Erythroblast (primary cell): ENCODE results near the gene PRAF2.
A peak's percentile ranks its signal among the peaks of the same experiment; 100 is the strongest.

ENCODE experiments used
- DNase-seq, 2 experiments: peaks; one replicate each; lab custom pipeline; 2025; lab: John Stamatoyannopoulos, UW
- GATA1 ChIP-seq: IDR thresholded peaks from 2 replicates; pipeline ENCODE4 v1.6.1; 2011; ENCODE audit warnings: low read depth, mild to moderate bottlenecking, control low read depth, low read length, moderate library complexity
- POLR2A ChIP-seq: IDR thresholded peaks from 2 replicates; pipeline ENCODE4 v1.6.1; 2011; ENCODE audit warnings: mild to moderate bottlenecking, low read length

The PRAF2 gene

DNA sequence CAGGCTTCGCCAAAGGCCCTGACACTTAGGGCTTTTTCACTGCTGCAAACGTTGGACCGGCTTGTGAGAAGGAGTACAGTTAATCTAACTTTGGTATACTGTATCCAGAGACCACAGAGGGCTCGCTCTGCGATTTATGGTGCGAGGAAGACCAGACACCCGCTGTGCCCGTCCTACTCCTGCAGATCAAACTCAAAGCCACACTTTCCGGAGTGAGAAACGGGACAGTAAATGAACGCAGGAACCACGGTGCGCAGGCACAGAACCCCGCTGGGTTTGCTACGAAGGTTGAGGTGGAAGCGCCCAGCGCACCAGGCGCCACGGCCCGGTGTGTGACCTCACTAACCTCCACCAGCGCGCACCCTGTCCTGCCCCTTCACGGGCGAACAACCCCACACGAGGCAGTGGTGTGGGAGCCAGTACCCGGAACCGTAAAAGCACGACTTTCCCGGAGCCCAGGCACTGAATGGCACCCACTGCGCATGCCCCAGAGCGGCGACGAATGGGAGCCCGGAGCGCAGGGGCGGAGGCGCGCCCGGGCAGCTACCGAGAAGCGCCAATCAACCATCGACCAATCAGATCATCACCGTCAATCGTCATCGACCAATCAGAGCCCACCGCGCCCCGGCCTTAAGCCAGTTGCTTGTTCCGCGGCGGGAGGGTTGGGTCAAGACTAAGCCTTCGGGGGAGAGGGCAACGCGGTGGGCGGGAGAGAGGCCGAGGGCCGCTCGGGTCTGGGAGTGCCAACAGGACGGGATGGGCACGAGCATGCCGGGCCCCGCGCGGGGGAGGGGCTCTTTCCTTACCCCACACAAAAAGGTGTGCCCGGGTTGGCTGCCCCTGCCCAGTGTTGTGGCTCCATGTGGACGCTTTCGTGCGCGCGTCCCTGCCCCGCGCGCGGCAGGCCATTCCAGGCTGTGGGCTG lies 27.2 kb upstream of the PRAF2 start:
- DNase-seq = peak; percentile 96 to 97
- no peak for TF ChIP-seq GATA1
- peak; percentile 86 for TF ChIP-seq POLR2A

DNA sequence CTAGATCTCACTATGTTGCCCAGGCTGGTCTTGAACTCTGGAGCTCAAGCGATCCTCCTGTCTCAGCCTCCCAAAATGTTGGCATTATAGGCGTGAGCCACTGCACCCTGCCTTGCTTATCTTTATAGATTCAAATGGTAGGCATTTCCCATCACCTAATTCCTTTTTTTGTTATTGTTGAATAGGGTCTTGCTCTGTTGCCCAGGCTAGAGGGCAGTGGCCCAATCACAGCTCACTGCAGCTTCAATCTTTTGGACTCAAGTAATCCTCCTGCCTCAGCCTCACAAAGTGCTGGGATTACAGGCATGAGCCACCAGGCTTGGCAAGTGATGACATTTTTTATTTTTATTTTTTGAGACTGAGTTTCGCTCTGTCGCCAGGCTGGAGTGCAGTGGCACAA lies 22.6 kb upstream of the PRAF2 start:
- TF ChIP-seq GATA1 (no peak), POLR2A (no peak)
- DNase-seq = no peak

GRCh38 chrX:49089553-49089952 lies 15.8 kb upstream of the PRAF2 start:
- TF ChIP-seq POLR2A (no peak), GATA1 (no peak)
- peak; percentile 42 to 61 for DNase-seq

- no peak for DNase-seq
- TF ChIP-seq POLR2A (no peak), GATA1 (no peak)
Measured at GRCh38 chrX:49082271-49082871, 8.6 kb upstream of the PRAF2 start.

DNA sequence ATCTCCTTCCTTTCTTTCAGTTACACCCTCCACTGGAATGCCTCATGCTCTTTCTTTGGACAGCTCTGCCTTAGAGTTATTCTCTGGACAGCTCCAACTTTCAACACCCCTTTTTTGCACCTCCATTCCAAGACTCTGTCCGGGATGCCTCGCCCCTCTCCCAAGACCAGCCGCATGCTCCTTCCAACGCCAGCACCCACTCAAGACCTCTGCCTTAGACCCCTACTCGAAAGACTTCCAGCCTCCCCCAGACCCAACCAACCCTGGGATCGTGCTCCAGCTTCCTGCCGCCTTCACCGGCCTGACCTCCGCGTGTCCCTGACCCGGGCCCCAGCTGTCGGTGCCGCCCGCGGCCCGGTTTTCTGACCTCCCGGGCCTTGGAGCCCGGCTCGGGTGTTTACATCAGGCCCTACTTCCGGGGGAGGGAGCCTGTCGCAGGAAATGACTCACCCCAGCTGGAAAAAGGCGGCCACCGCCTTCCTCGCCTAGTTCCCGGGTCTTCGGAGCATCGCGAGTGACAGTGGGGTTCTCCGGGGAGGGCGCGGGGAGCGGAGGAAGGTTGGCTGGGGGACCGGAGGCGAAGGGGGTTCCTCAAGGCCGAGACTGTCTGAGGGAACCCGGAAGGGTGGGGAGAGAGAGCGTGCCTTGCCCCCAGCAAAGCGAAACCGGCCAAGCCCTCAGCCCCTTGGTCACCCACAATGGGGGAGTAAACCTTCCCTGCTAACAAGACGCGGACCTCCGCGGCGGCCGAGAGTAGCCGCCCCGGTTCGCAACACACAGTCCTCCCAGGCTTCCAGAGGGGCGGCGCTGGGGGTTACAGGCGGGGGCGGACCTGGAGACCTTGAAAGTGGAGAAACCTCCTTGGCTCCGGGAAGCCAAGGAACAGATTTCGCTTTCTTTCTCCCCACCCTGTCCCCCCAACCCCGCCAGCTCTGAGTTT lies 6.0 kb upstream of the PRAF2 start, which contains the start of gene WDR45:
Gene WDR45, minus strand, starts transcription at position 399 of the 940 bp plus-strand sequence. CDS start 1,792 bp downstream, outside the sequence.
- TF ChIP-seq POLR2A (peak; percentile 78), GATA1 (no peak)
- peak; percentile 82 to 86 for DNase-seq

DNA sequence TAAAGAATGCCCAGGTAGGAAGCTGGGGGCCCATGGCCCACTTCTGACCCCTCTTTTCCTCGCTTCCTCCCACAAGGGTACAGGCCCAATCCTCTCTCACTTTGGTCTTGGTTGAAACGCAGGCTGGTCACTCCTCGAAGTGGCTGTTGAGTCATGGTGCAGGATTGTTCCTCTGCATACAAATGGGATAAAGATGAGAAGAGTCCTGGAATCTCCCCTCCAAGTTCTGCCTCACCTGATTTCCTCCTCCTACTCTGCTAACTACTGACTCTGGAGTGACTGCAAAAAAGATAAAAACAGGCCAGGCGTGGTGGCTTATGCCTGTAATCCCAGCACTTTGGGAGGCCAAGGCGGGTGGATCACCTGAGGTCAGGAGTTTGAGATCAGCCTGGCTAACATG lies 4.1 kb upstream of the PRAF2 start:
- no peak for DNase-seq
- TF ChIP-seq GATA1 (no peak), POLR2A (no peak)

GRCh38 chrX:49075347-49075746 lies 1.5 kb upstream of the PRAF2 start:
- TF ChIP-seq POLR2A (no peak), GATA1 (no peak)
- DNase-seq = peak; percentile 45 to 78

GRCh38 chrX:49072712-49073095 lies 1.1 kb downstream of the PRAF2 start:
- DNase-seq = no peak

DNA sequence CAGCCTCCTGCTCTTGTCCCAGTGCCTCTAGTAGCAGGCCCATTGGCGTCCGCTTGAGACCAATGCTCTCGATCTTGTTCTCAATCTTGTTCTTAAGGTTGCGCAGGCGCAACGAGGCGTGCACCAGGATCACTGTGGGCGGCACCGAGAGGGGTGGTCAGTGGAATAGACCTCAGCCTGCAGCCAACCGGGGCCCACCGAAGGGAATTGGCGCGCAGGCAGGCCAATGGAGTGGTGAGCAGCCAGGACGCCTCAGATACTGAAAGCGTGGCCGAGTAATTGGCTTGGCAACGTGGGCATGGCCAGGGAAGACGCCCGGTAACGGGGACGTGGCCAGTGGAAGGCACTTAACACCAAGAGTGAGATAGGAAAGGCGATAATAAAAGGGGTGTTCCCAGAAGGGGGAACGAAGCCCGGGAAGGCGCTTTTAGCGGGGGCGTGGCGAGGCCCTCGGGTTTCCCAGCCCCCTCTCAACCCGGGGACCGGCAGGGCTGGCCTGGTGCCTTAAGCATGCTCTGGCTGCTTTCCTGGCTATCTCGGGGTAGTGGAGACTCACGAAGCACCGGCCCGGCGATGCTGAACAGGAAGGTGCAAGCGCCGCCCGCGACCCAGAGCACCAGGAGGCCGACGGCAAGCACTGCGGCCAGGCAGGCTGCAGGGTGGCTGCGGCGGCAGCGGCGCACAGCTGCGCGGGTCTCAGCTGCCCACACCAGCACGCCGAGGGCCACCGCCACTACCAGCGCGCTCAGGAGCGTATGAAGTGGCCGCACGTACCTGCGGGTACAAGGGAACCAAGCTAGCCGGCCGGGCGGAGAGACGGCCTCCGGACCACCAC lies 1.7 kb downstream of the PRAF2 start:
- no peak for TF ChIP-seq GATA1
- no peak for TF ChIP-seq POLR2A
- DNase-seq = peak; percentile 47 to 61

More at GRCh38 chrX:49072712-49073095, 1.1 kb downstream of the PRAF2 start:
- TF ChIP-seq POLR2A = no peak
- TF ChIP-seq GATA1 = no peak

DNA sequence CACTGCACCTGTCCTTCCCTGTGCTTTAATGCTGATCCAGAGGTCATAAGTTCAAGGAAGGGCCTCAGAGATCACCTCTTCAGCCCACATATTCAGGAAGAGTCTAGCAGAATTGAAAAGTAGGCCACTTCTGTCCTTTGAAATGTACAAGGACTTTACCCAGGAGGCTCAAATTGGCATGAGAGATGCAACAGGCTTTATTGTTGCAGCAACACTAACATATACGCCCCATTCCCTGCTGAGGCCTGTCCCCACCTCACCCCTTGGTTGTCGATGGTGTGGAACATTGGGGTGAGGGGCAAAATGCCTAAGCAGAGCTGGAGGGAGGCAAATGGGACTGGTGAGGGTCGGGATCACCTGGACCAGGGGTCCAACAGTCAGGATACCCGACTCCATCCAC lies 2.8 kb downstream of the PRAF2 start:
- no peak for DNase-seq

DNA sequence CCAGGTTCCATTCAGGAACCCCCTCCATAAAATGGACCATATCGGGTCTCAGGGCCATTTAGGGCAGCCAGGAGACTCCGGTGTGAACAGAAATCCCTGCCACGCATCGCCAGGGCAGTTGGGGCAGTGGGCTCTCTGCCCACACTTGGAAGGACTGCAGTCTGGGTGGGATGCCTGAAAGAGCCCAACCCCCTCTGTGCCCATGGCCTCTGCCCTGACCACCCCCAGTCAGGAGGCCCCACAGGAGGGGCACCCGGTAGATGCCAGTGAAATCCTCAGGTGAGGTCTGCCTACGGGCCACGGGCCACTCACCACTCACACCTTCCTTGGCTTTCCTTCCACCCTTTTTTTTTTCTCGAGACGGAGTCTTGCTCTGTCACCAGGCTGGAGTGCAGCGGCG lies 4.8 kb downstream of the PRAF2 start:
- DNase-seq = no peak
- TF ChIP-seq POLR2A (no peak), GATA1 (no peak)

More for the DNA sequence above, 2.8 kb downstream of the PRAF2 start:
- TF ChIP-seq GATA1 (no peak), POLR2A (no peak)
